HepG2 (cell line): ENCODE data around the gene FAM219A. TPM values are rescaled to one million over a fixed set of nuclear protein-coding genes. Genes with fewer than 3 reads are reported as not detected.

Experiments
- ATAC-seq: fragments of 200-7000 bp; cut with Tn5 transposase; 3 replicates; pipeline ENCODE4 v1.9.1; 2020; ENCODE audit warnings: mild to moderate bottlenecking, moderate library complexity
- BruUV-seq: library from RNA; stranded (reverse); fragments of 400-500 nt; replicated peaks from 2 replicates; lab custom pipeline; 2021; lab: Mats Ljungman, UMichigan
- CTCF ChIA-PET: fragments of 300-600 bp; formaldehyde crosslinking; extraction: SDS; loops from one replicate; lab custom pipeline; 2021; ENCODE audit warnings: low total read pairs, inconsistent platforms, low intra/inter-chr PET ratio; lab: Yijun Ruan, JAX
- POLR2A ChIA-PET: fragments of 350-600 bp; sonication (Branson Sonifier 250); formaldehyde crosslinking; loops from one replicate; lab custom pipeline; 2020; ENCODE audit warnings: antibody characterized with exemption, inconsistent platforms; lab: Yijun Ruan, JAX
- DNase-seq: peaks from one replicate; pipeline ENCODE4 v3.0.0-alpha.2; 2015; ENCODE audit warnings: low spot score
- FAIRE-seq: peaks from 3 replicates; lab custom pipeline; 2011; peaks lifted over from hg19 to GRCh38; lab: Jason Lieb, UNC
- H2AFZ ChIP-seq: one replicate; pipeline ENCODE4 v1.6.1; 2011; ENCODE audit warnings: low read length, inconsistent platforms
- H3K27ac ChIP-seq: fragments of 300-600 bp; 3 replicates; pipeline ENCODE4 v1.8.0; 2011; ENCODE audit warnings: mixed run types, mild to moderate bottlenecking, mixed read lengths, low read length, inconsistent platforms; ENCODE audit not compliant: insufficient read depth; ENCODE audit errors: extremely low read length
- H3K27me3 ChIP-seq, 2 experiments: fragments of 200-600 bp in 1 of 2; 2 replicates in 1 of 2; 3 replicates in 1 of 2; pipeline versions ENCODE4 v1.6.0 to v1.8.0; 2011; ENCODE audit warnings: low read length in 2 of 2, mild to moderate bottlenecking in 2 of 2, moderate library complexity in 2 of 2, inconsistent platforms in 1 of 2; ENCODE audit not compliant: insufficient read depth in 2 of 2, control insufficient read depth in 1 of 2
- H3K36me3 ChIP-seq, 2 experiments: fragments of 200-600 bp in 1 of 2; replicated peaks in 1 of 2; 2 replicates in 1 of 2; 3 replicates in 1 of 2; pipeline versions ENCODE4 v1.5.1 to v1.8.0; 2011; ENCODE audit warnings: low read length in 2 of 2, inconsistent platforms in 1 of 2; ENCODE audit not compliant: insufficient read depth in 2 of 2, control insufficient read depth in 1 of 2
- H3K4me1 ChIP-seq: 2 replicates; pipeline ENCODE4 v1.5.1; 2012; ENCODE audit warnings: low read length, inconsistent platforms; ENCODE audit not compliant: insufficient read depth
- H3K4me2 ChIP-seq: 2 replicates; pipeline ENCODE4 v1.6.0; 2011; ENCODE audit warnings: low read depth, low read length, inconsistent platforms
- H3K4me3 ChIP-seq, 3 experiments: fragments of 200-600 bp in 1 of 3; sonication (generic), shearing (Covaris generic) in 1 of 3; replicated peaks in 1 of 3; 2 replicates each; pipeline ENCODE4 v1.5.1; 2011 to 2016; ENCODE audit warnings: low read length in 3 of 3, inconsistent platforms in 2 of 3, low read depth in 2 of 3, mild to moderate bottlenecking in 2 of 3, control low read depth in 1 of 3, mixed read lengths in 1 of 3; ENCODE audit not compliant: insufficient read depth in 1 of 3
- H3K79me2 ChIP-seq: one replicate; pipeline ENCODE4 v1.6.1; 2011; ENCODE audit warnings: low read length, inconsistent platforms; ENCODE audit not compliant: insufficient read depth
- H3K9ac ChIP-seq: 2 replicates; pipeline ENCODE4 v1.6.0; 2011; ENCODE audit warnings: mild to moderate bottlenecking, low read depth, low read length, inconsistent platforms; ENCODE audit not compliant: insufficient read depth
- H3K9me3 ChIP-seq: 2 replicates; pipeline ENCODE4 v1.5.1; 2012; ENCODE audit warnings: mild to moderate bottlenecking, low read length
- H4K20me1 ChIP-seq: 2 replicates; pipeline ENCODE4 v1.6.0; 2011; ENCODE audit warnings: inconsistent platforms, mild to moderate bottlenecking, low read length, moderate library complexity; ENCODE audit not compliant: insufficient read depth
- CENPT ChIP-seq: sonication (generic); formaldehyde crosslinking; IDR thresholded peaks from 2 replicates; pipeline ENCODE4 v1.8.0; 2022; ENCODE audit warnings: low read depth, mild to moderate bottlenecking, moderate library complexity, missing genetic modification reagents
- EHMT2 ChIP-seq: fragments of 200-600 bp; sonication (generic); IDR thresholded peaks from 2 replicates; pipeline ENCODE4 v1.7.0; 2017; ENCODE audit warnings: antibody characterized with exemption, low read depth, low read length, borderline replicate concordance
- MAX ChIP-seq: IDR thresholded peaks from 2 replicates; pipeline ENCODE4 v1.6.1; 2012; ENCODE audit warnings: inconsistent platforms
- MLX ChIP-seq: IDR thresholded peaks from 2 replicates; pipeline ENCODE4 v1.6.1; 2016
- PAXIP1 ChIP-seq: sonication (generic); formaldehyde crosslinking; conservative IDR thresholded peaks from 2 replicates; pipeline ENCODE4 v1.4.0; 2020; ENCODE audit warnings: mild to moderate bottlenecking, missing genetic modification reagents, moderate library complexity
- THRA ChIP-seq: sonication (generic); formaldehyde crosslinking; IDR thresholded peaks from 2 replicates; pipeline ENCODE4 v1.4.0; 2020; ENCODE audit warnings: missing genetic modification reagents, borderline replicate concordance
- ZFP1 ChIP-seq: IDR thresholded peaks from 2 replicates; pipeline ENCODE4 v1.6.1; 2016
- ZIK1 ChIP-seq: sonication (generic); formaldehyde crosslinking; IDR thresholded peaks from 2 replicates; pipeline ENCODE4 v1.5.0; 2020; ENCODE audit warnings: mild to moderate bottlenecking, low read depth, missing genetic modification reagents, borderline replicate concordance
- ZNF629 ChIP-seq: sonication (generic); formaldehyde crosslinking; conservative IDR thresholded peaks from 2 replicates; pipeline ENCODE4 v1.5.0; 2020; ENCODE audit warnings: missing genetic modification reagents
- ZUFSP ChIP-seq: sonication (generic); formaldehyde crosslinking; IDR thresholded peaks from 2 replicates; pipeline ENCODE4 v1.9.0; 2021; ENCODE audit warnings: missing genetic modification reagents, mild to moderate bottlenecking, borderline replicate concordance
- WGBS: methylation state at CpG from one replicate; pipeline ENCODE4 v1.1.6; 2017; ENCODE audit warnings: low lambda C conversion rate; 5-methylcytosine and 5-hydroxymethylcytosine counted together
- in situ Hi-C: cut with HindIII; loops from 2 replicates; pipeline ENCODE4 v1.10.0; 2017; ENCODE audit warnings: low pct_unique_long_range_greater_than_20kb; ENCODE audit not compliant: extremely low pct_ligation_motif_present
- intact Hi-C: fragments of 100-400 bp; cut with micrococcal nuclease; formaldehyde crosslinking; loops from one replicate; pipeline ENCODE4 v1.10.0; 2022; ENCODE audit not compliant: unreplicated experiment
- polyA plus RNA-seq, 8 experiments: library from polyadenylated mRNA; depleted of rRNA in 3 of 8; stranded (reverse) in 7 of 8; unstranded in 1 of 8; fragments of >200 nt; fragmentation: Illumina TruSeq in 4 of 8; extraction: Trizol in 4 of 8; gene quantifications; 2 replicates each; pipeline versions ENCODE4 v1.2.1 to v1.2.3, GENCODE V29; 2011 to 2016; ENCODE audit warnings: low read depth in 4 of 8, missing spikeins in 1 of 8, mixed read lengths in 1 of 8; ENCODE audit not compliant: insufficient read depth in 1 of 8
- total RNA-seq, 5 experiments: library from RNA; depleted of rRNA; stranded (reverse); fragments of >200 nt; fragmentation: Illumina TruSeq; extraction: Trizol; gene quantifications; 2 replicates each; pipeline ENCODE4 v1.2.3, GENCODE V29; 2016; ENCODE audit warnings: low read depth in 1 of 5

The FAM219A gene
- total and polyA plus RNA-seq, 2 of the 13 experiments (the other 11 are each of a cell fraction or from before 2014, with no cell fraction given): 3.9 to 6.4 TPM

GRCh38 chr9:34456151-34456550, 2.2 kb downstream of the FAM219A start:
- no peak for TF ChIP-seq CENPT (CRISPR knock-in tag)
- no peak for TF ChIP-seq ZUFSP (CRISPR knock-in tag)
- TF ChIP-seq MLX (CRISPR knock-in tag): no peak
- no peak for TF ChIP-seq ZNF629 (CRISPR knock-in tag)
- TF ChIP-seq PAXIP1 (CRISPR knock-in tag): no peak
- TF ChIP-seq ZFP1: no peak
- TF ChIP-seq ZIK1: no peak
- no peak for TF ChIP-seq THRA (CRISPR knock-in tag)
- no peak for TF ChIP-seq MAX
- TF ChIP-seq EHMT2: no peak
- no peak overlapping the region for H3K4me2 ChIP-seq
- no peak overlapping the region for H2AFZ ChIP-seq
- FAIRE-seq: no peak
- no peak for DNase-seq
- BruUV-seq: no TSS peak
- peaks cover 22% of the 10 kb centered on the region for H3K4me1 ChIP-seq
- no peak overlapping the region for H3K4me3 ChIP-seq
- H4K20me1 ChIP-seq: 0 out of 2 replicates have a peak, but pooled peaks cover 2% of the 10 kb centered on the region
- peaks cover 2% of the 10 kb centered on the region for H3K79me2 ChIP-seq
- ChIA-PET POLR2A (no interaction called here), CTCF (no interaction called here)
- WGBS: 100% methylated on average over 1 of the region's 1 CpG
- no peak overlapping the region for H3K9ac ChIP-seq
- no peaks in the 10 kb centered on the region for H3K36me3 ChIP-seq
- no peak overlapping the region for H3K27ac ChIP-seq
- H3K9me3 ChIP-seq: no peaks in the 10 kb centered on the region
- no peaks in the 10 kb centered on the region; a peak in 1 of 5 replicates for H3K27me3 ChIP-seq
- intact Hi-C loops (no loop called here), in situ Hi-C loops (no loop called here)
- no peak for ATAC-seq
